ENCODE results near the gene ANTXRL.
"Not testable (repeated sequence)": the region's sequence is repeated elsewhere in the genome, so short reads cannot be mapped to it uniquely, and the experiment has no call there.

Gene ANTXRL

GRCh38 chr10:46277840-46278239 lies 9.0 kb upstream of the ANTXRL start:
- DNase-seq, result no peak

- not testable (repeated sequence) for DNase-seq
Measured at GRCh38 chr10:46282421-46282831, 4.4 kb upstream of the ANTXRL start.

- peak in 1 of 2 experiments; percentile 15 for DNase-seq
Measured at GRCh38 chr10:46282842-46283574, 3.8 kb upstream of the ANTXRL start.

- DNase-seq, result no peak
Measured at GRCh38 chr10:46283580-46284285, 3.1 kb upstream of the ANTXRL start.

GRCh38 chr10:46284286-46285229 lies 2.2 kb upstream of the ANTXRL start:
- DNase-seq, result peak in 1 of 2 experiments; percentile 72

GRCh38 chr10:46285300-46285699 lies 1.5 kb upstream of the ANTXRL start:
- no peak for DNase-seq

- DNase-seq, result no peak
Measured at GRCh38 chr10:46285966-46286620, 704 bp upstream of the ANTXRL start.

GRCh38 chr10:46287846-46288477 lies 1.2 kb downstream of the ANTXRL start:
- DNase-seq, result no peak

GRCh38 chr10:46288601-46289206 lies 1.9 kb downstream of the ANTXRL start:
- DNase-seq, result no peak

- DNase-seq, result no peak
Measured at GRCh38 chr10:46289209-46289810, 2.5 kb downstream of the ANTXRL start.

GRCh38 chr10:46290101-46290886 lies 3.5 kb downstream of the ANTXRL start:
- DNase-seq, result no peak

GRCh38 chr10:46291817-46292572 lies 5.2 kb downstream of the ANTXRL start:
- no peak for DNase-seq

- no peak for DNase-seq
Measured at GRCh38 chr10:46292573-46293023, 5.8 kb downstream of the ANTXRL start.

- DNase-seq, result no peak
Measured at GRCh38 chr10:46293228-46293627, 6.4 kb downstream of the ANTXRL start.

- DNase-seq, result no peak
Measured at GRCh38 chr10:46293832-46294640, 7.2 kb downstream of the ANTXRL start.

GRCh38 chr10:46294641-46295220 lies 7.9 kb downstream of the ANTXRL start:
- no peak for DNase-seq

GRCh38 chr10:46295350-46296010 lies 8.7 kb downstream of the ANTXRL start:
- not testable (repeated sequence) for DNase-seq

GRCh38 chr10:46296086-46296485 lies 9.3 kb downstream of the ANTXRL start:
- not testable (repeated sequence) for DNase-seq

Measured in NCI-H446 (cell line).